Esophagus (tissue), 2 donors: ENCODE measurements around the gene SLFN5. TPM values are rescaled to one million over a fixed set of nuclear protein-coding genes. Genes with fewer than 3 reads are reported as not detected.
"Not testable (repeated sequence)": the region's sequence is repeated elsewhere in the genome, so short reads cannot be mapped to it uniquely, and the experiment has no call there.

Source experiments
- H3K27ac ChIP-seq, 2 donors: one replicate each; pipeline ENCODE4 v1.5.1; 2013; ENCODE audit warnings: low read depth in 2 of 2, mild to moderate bottlenecking in 2 of 2, inconsistent platforms in 1 of 2, low read length in 1 of 2, moderate library complexity in 1 of 2
- H3K27me3 ChIP-seq, 2 donors: one replicate each; pipeline ENCODE4 v1.6.1; 2013; ENCODE audit warnings: low read length in 2 of 2, control low read depth in 1 of 2, mild to moderate bottlenecking in 1 of 2; ENCODE audit not compliant: insufficient read depth in 2 of 2, control insufficient read depth in 1 of 2
- H3K36me3 ChIP-seq, 2 donors: one replicate each; pipeline ENCODE4 v1.6.1; 2013; ENCODE audit warnings: low read length in 1 of 2; ENCODE audit not compliant: control insufficient read depth in 2 of 2, insufficient read depth in 2 of 2
- H3K4me1 ChIP-seq, 2 donors: one replicate each; pipeline ENCODE4 v1.6.1; 2013; ENCODE audit warnings: low read length in 1 of 2; ENCODE audit not compliant: control insufficient read depth in 2 of 2, insufficient read depth in 2 of 2
- H3K4me3 ChIP-seq, 2 donors: one replicate each; pipeline ENCODE4 v1.5.1; 2013; ENCODE audit warnings: low read length in 2 of 2, mild to moderate bottlenecking in 2 of 2, low read depth in 1 of 2, moderate library complexity in 1 of 2
- H3K9me3 ChIP-seq, 2 donors: one replicate each; pipeline ENCODE4 v1.6.1; 2013; ENCODE audit warnings: mild to moderate bottlenecking in 2 of 2, low read depth in 1 of 2, low read length in 1 of 2, moderate library complexity in 1 of 2; ENCODE audit not compliant: control insufficient read depth in 2 of 2, insufficient read depth in 1 of 2
- WGBS, 2 donors: extraction: QIAGEN DNeasy Blood & Tissue Kit; methylation state at CpG; one replicate each; pipeline ENCODE4 v1.1.7; 2013; 5-methylcytosine and 5-hydroxymethylcytosine counted together
- polyA plus RNA-seq, 2 donors: library from polyadenylated mRNA; stranded (reverse); fragments of 200-250 nt; gene quantifications; one replicate each; pipeline ENCODE4 v1.2.3, GENCODE V29; 2013
- donor health status: healthy with polysubstance abuse.
- donor health status: Bipolar disorder and iron deficiency.

SLFN5 gene
- polyA plus RNA-seq, 2 donors, result 2.8 to 3.1 TPM

DNA sequence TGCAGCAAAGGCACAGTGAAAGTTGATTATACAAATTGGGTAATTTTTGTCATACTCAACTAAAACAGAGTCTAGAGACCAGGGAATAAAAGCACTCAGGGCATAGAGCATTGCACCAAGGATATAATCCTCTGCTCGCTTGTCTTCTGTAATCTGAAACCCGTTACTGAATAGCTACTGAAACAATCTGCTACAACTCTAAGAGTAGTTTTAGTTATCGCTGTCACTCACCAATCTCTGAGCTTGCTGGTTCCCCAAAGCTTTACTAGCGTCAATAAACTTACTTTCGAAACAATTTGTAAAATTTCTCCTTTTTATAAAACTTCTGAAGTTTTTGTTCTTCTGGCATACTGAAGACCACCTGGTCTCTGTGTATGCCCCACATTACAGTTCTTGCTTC is 25.8 kb upstream of the SLFN5 start:
- H3K27ac ChIP-seq, result no peak overlapping the region
- WGBS, 2 donors, result 69% methylated on average over 5 of the region's 5 CpGs

GRCh38 chr17:35218915-35219314 is 24.0 kb upstream of the SLFN5 start:
- Histone ChIP-seq H3K9me3 (peaks cover 4 to 5% of the 10 kb centered on the region in 2 donors), H3K27ac (no peak overlapping the region)

More for the DNA sequence above, 25.8 kb upstream of the SLFN5 start:
- no peaks in the 10 kb centered on the region for H3K4me1 ChIP-seq
- no peaks in the 10 kb centered on the region for H3K27me3 ChIP-seq
- H3K36me3 ChIP-seq, result no peaks in the 10 kb centered on the region
- H3K4me3 ChIP-seq, result no peak overlapping the region
- H3K9me3 ChIP-seq, result no peaks in the 10 kb centered on the region

GRCh38 chr17:35222452-35222851 is 20.4 kb upstream of the SLFN5 start:
- no peaks in the 10 kb centered on the region for H3K27me3 ChIP-seq
- 97 to 98% methylated on average over 2 of the region's 2 CpGs for WGBS, 2 donors
- no peak overlapping the region for H3K27ac ChIP-seq
- H3K4me1 ChIP-seq, result no peaks in the 10 kb centered on the region
- H3K4me3 ChIP-seq, result no peak overlapping the region
- H3K9me3 ChIP-seq, result peaks cover 4 to 5% of the 10 kb centered on the region in 2 donors
- H3K36me3 ChIP-seq, result no peaks in the 10 kb centered on the region

More at GRCh38 chr17:35218915-35219314, 24.0 kb upstream of the SLFN5 start:
- no peaks in the 10 kb centered on the region for H3K36me3 ChIP-seq
- H3K27me3 ChIP-seq, result no peaks in the 10 kb centered on the region
- H3K4me1 ChIP-seq, result no peaks in the 10 kb centered on the region
- 55 to 59% methylated on average over 2 of the region's 2 CpGs for WGBS, 2 donors
- H3K4me3 ChIP-seq, result no peak overlapping the region

GRCh38 chr17:35224436-35224835 is 18.4 kb upstream of the SLFN5 start:
- H3K36me3 ChIP-seq, result no peaks in the 10 kb centered on the region
- H3K4me3 ChIP-seq, result no peak overlapping the region
- H3K9me3 ChIP-seq, result peaks cover 4 to 5% of the 10 kb centered on the region in 2 donors
- no peak overlapping the region for H3K27ac ChIP-seq
- H3K27me3 ChIP-seq, result no peaks in the 10 kb centered on the region
- 30 to 35% methylated on average over 1 of the region's 1 CpG for WGBS, 2 donors
- no peaks in the 10 kb centered on the region for H3K4me1 ChIP-seq

GRCh38 chr17:35227546-35227945 is 15.3 kb upstream of the SLFN5 start:
- Histone ChIP-seq H3K27ac (no peak overlapping the region), H3K27me3 (no peaks in the 10 kb centered on the region), H3K9me3 (peaks cover 2% of the 10 kb centered on the region in 2 donors), H3K36me3 (no peaks in the 10 kb centered on the region), H3K4me3 (no peak overlapping the region), H3K4me1 (no peaks in the 10 kb centered on the region)
- WGBS, 2 donors, result 91 to 94% methylated on average over 2 of the region's 2 CpGs

DNA sequence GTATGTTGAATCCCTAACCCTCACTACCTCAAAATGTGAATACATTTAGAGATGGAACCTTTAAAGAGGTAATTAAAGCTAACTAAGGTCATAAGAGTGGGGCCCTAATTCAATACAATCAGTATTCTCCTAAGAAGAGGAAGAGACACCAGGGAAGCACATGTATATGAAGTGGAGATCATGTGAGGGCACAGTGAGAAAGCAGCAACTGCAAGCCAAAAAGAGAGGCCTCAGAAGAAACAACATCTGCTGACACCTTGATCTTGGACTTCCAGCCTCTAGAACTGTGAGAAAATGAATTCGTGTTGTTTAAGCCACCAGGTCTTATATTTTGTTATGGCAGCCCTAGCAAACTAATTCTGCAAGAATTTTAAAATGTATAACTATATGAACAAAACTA is 13.2 kb upstream of the SLFN5 start:
- Histone ChIP-seq H3K36me3 (no peaks in the 10 kb centered on the region), H3K27me3 (no peaks in the 10 kb centered on the region), H3K9me3 (no peaks in the 10 kb centered on the region), H3K27ac (no peak overlapping the region), H3K4me1 (no peaks in the 10 kb centered on the region), H3K4me3 (no peak overlapping the region)
- WGBS, 2 donors, result 84 to 88% methylated on average over 1 of the region's 1 CpG

GRCh38 chr17:35234315-35234714 is 8.6 kb upstream of the SLFN5 start:
- not testable (repeated sequence) for H3K27ac ChIP-seq, H3K4me1 ChIP-seq, H3K9me3 ChIP-seq, H3K27me3 ChIP-seq, H3K4me3 ChIP-seq, H3K36me3 ChIP-seq
- WGBS, 2 donors, result 87 to 89% methylated on average over 4 of the region's 4 CpGs

GRCh38 chr17:35235289-35235688 is 7.6 kb upstream of the SLFN5 start:
- 84 to 89% methylated on average over 3 of the region's 3 CpGs for WGBS, 2 donors
- Histone ChIP-seq H3K4me1 (no peaks in the 10 kb centered on the region), H3K9me3 (no peaks in the 10 kb centered on the region), H3K4me3 (no peak overlapping the region), H3K36me3 (no peaks in the 10 kb centered on the region), H3K27me3 (no peaks in the 10 kb centered on the region), H3K27ac (no peak overlapping the region)

DNA sequence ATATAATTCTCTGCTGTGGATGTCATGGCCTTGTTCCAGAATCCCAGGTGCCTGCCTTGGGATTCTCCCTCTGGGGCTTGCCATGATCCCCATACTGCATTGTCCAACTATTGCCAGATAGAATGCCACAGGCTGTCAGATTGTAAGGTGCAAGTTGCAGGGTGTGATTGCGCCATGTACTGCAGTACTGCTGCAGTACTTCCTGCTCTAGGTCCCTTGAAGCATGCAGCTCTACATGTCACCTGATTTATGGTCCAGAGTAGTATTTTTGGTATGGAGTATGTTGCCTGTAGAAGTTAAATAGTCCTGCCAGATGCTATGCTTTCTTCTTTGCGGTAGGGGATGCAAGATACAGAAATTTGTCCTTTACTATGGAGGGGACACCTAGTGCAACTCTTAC is 7.0 kb upstream of the SLFN5 start:
- no peak overlapping the region for H3K4me3 ChIP-seq
- WGBS, 2 donors, result 51 to 52% methylated on average over 2 of the region's 2 CpGs
- H3K27ac ChIP-seq, result no peak overlapping the region
- no peaks in the 10 kb centered on the region for H3K36me3 ChIP-seq
- H3K27me3 ChIP-seq, result no peaks in the 10 kb centered on the region
- peaks cover 0 to 3% of the 10 kb centered on the region in 2 donors for H3K4me1 ChIP-seq
- H3K9me3 ChIP-seq, result no peaks in the 10 kb centered on the region

GRCh38 chr17:35236821-35237220 is 6.1 kb upstream of the SLFN5 start:
- H3K27me3 ChIP-seq, result no peaks in the 10 kb centered on the region
- peaks cover 3 to 5% of the 10 kb centered on the region in 2 donors for H3K4me1 ChIP-seq
- H3K36me3 ChIP-seq, result no peaks in the 10 kb centered on the region
- H3K9me3 ChIP-seq, result no peaks in the 10 kb centered on the region
- no peak overlapping the region for H3K27ac ChIP-seq
- H3K4me3 ChIP-seq, result no peak overlapping the region
- WGBS, 2 donors, result 75% methylated on average over 5 of the region's 5 CpGs
